ENCODE results near the gene SECISBP2. TPM values are rescaled to one million over a fixed set of nuclear protein-coding genes. Genes with fewer than 3 reads are reported as not detected.
A peak's percentile ranks its signal among the peaks of the same experiment; 100 is the strongest.

Gene SECISBP2
- total and polyA plus RNA-seq, 2 donors (not counting 1 experiment from before 2014, with no cell fraction given), result 56.6 to 124 TPM

DNA sequence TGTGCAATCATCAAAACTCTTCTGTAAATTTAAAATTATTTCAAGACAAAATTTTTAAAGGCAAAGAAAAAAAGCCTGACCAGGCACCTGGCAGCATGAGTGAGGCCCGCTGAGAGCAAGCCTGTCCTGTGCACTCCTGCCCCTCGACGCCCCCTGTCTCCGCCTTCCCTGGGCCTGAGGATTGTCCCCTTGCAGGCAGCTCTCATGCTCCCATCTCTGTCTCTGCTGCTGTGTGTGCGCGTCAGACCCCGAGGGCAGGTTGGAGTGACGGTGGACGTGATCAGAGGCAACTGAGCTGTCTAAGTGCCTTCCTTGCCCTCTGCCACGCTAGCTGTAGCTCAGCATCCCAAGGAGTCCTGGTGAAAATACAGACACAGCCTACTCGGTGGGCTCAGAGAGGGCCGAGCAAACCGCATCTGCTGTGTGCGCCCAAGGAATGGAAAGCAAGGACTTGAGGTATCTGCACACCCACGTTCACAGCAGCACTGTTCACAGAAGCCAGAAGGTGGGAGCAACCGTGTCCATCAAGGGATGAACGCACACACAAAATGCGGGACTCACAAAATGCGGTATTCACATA, 65.5 kb downstream of the SECISBP2 start:
- Histone ChIP-seq H3K9me3 (ENCODE audit: control extremely low read depth in 1 of 3, control insufficient read depth in 2 of 3, insufficient read depth in 1 of 3, low read length in 2 of 3) (no peaks in the 10 kb centered on the region), H3K36me3 (replicated peaks in 1 of 2; ENCODE audit: control extremely low read depth in 1 of 2, control insufficient read depth in 1 of 2, extremely low read depth in 1 of 2, insufficient read depth in 2 of 2, low read length in 1 of 2) (peaks cover 0 to 91% of the 10 kb centered on the region in 2 experiments), H3K4me1 (ENCODE audit: control insufficient read depth in 2 of 2, insufficient read depth in 2 of 2, low read length in 2 of 2) (peaks cover 0 to 31% of the 10 kb centered on the region in 2 donors), H3K4me3 (ENCODE audit: control extremely low read depth in 1 of 5, extremely low read depth in 1 of 5, insufficient read depth in 1 of 5, low read depth in 2 of 5, low read length in 4 of 5) (no peak overlapping the region), H4K20me1 (ENCODE audit: control insufficient read depth, insufficient read depth, low read length, poor library complexity, severe bottlenecking) (peaks cover 5% of the 10 kb centered on the region), H3K9ac (ENCODE audit: low read length) (no peak overlapping the region), H3K4me2 (replicated peaks; ENCODE audit: low read depth, low read length, poor library complexity, severe bottlenecking) (no peak overlapping the region), H2AFZ (ENCODE audit: insufficient read depth, low read depth, low read length, poor library complexity, severe bottlenecking) (no peak overlapping the region), H3K27ac (ENCODE audit: low read length in 2 of 2) (no peak overlapping the region), H3K79me2 (ENCODE audit: control insufficient read depth, insufficient read depth, low read length) (peaks cover 3% of the 10 kb centered on the region), H3K27me3 (replicated peaks in 1 of 4; ENCODE audit: control extremely low read depth in 1 of 4, control insufficient read depth in 3 of 4, insufficient read depth in 4 of 4, low read length in 3 of 4) (no peaks in the 10 kb centered on the region)
- CTCF ChIA-PET, result interaction anchor here (3.1 kb wide), 1 partner anchor 166 kb away, joined by 19 read pairs; no protein-coding TSS in a partner anchor
- Mint-ChIP-seq H3K4me1 (peaks cover 29% of the 10 kb centered on the region), H3K27me3 (no peaks in the 10 kb centered on the region), H3K9me3 (ENCODE audit: insufficient read depth) (no peaks in the 10 kb centered on the region), H3K27ac (no peak overlapping the region), H3K4me3 (no peak overlapping the region)
- no peak for ATAC-seq (ENCODE audit: low read depth)
- intact Hi-C loops (cut with micrococcal nuclease), result no loop called here
- TF ChIP-seq EZH2 (IDR thresholded peaks at IDR 0.05; ENCODE audit: borderline replicate concordance, insufficient read depth, low read depth, low read length, poor library complexity, severe bottlenecking), result no peak
- TF ChIP-seq, protein P1, sequence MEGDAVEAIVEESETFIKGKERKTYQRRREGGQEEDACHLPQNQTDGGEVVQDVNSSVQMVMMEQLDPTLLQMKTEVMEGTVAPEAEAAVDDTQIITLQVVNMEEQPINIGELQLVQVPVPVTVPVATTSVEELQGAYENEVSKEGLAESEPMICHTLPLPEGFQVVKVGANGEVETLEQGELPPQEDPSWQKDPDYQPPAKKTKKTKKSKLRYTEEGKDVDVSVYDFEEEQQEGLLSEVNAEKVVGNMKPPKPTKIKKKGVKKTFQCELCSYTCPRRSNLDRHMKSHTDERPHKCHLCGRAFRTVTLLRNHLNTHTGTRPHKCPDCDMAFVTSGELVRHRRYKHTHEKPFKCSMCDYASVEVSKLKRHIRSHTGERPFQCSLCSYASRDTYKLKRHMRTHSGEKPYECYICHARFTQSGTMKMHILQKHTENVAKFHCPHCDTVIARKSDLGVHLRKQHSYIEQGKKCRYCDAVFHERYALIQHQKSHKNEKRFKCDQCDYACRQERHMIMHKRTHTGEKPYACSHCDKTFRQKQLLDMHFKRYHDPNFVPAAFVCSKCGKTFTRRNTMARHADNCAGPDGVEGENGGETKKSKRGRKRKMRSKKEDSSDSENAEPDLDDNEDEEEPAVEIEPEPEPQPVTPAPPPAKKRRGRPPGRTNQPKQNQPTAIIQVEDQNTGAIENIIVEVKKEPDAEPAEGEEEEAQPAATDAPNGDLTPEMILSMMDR (IDR thresholded peaks at IDR 0.05), result no peak
- WGBS (ENCODE audit: insufficient coverage), result 95% methylated on average over 19 of the region's 19 CpGs
- DNase-seq, result no peak
- POLR2A ChIA-PET, result interaction anchor here (0.6 kb wide), 1 partner anchor 13 kb away, joined by 3 read pairs; no protein-coding TSS in a partner anchor

DNA sequence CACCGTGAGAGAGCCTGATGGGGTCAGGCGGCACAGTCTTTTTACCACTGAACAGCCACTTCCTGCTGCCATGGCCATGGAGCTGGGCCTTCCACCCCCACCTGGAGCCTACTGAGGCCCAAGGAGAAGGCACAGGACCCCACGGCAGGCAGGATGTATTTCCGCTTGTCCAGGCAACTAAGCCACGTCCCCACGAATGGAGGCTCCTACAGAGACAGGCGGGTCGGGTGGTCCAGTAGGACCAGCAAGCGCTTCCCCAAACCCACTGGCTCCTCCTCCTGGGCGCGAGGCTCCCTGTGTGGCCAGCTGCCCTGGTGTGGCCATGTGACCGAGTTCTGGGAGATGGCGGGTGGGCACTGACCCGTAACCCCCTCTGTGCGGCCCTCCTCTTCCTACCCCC, 66.5 kb downstream of the SECISBP2 start:
- no peak for DNase-seq
- Histone ChIP-seq H3K4me1 (ENCODE audit: control insufficient read depth in 2 of 2, insufficient read depth in 2 of 2, low read length in 2 of 2) (peaks cover 0 to 31% of the 10 kb centered on the region in 2 donors), H3K4me3 (ENCODE audit: control extremely low read depth in 1 of 5, extremely low read depth in 1 of 5, insufficient read depth in 1 of 5, low read depth in 2 of 5, low read length in 4 of 5) (no peak overlapping the region), H3K4me2 (replicated peaks; ENCODE audit: low read depth, low read length, poor library complexity, severe bottlenecking) (no peak overlapping the region), H3K27me3 (replicated peaks in 1 of 4; ENCODE audit: control extremely low read depth in 1 of 4, control insufficient read depth in 3 of 4, insufficient read depth in 4 of 4, low read length in 3 of 4) (no peaks in the 10 kb centered on the region), H3K27ac (ENCODE audit: low read length in 2 of 2) (no peak overlapping the region), H2AFZ (ENCODE audit: insufficient read depth, low read depth, low read length, poor library complexity, severe bottlenecking) (no peak overlapping the region), H3K9me3 (ENCODE audit: control extremely low read depth in 1 of 3, control insufficient read depth in 2 of 3, insufficient read depth in 1 of 3, low read length in 2 of 3) (no peaks in the 10 kb centered on the region), H3K36me3 (replicated peaks in 1 of 2; ENCODE audit: control extremely low read depth in 1 of 2, control insufficient read depth in 1 of 2, extremely low read depth in 1 of 2, insufficient read depth in 2 of 2, low read length in 1 of 2) (peaks cover 0 to 92% of the 10 kb centered on the region in 2 experiments), H4K20me1 (ENCODE audit: control insufficient read depth, insufficient read depth, low read length, poor library complexity, severe bottlenecking) (peaks cover 5% of the 10 kb centered on the region), H3K9ac (ENCODE audit: low read length) (no peak overlapping the region), H3K79me2 (ENCODE audit: control insufficient read depth, insufficient read depth, low read length) (peaks cover 3% of the 10 kb centered on the region)
- CTCF ChIA-PET, result interaction anchor here (0.6 kb wide), 1 partner anchor 218 kb away, joined by 3 read pairs; no protein-coding TSS in a partner anchor
- Mint-ChIP-seq H3K27me3 (no peaks in the 10 kb centered on the region), H3K4me3 (no peak overlapping the region), H3K4me1 (peaks cover 29% of the 10 kb centered on the region), H3K9me3 (ENCODE audit: insufficient read depth) (no peaks in the 10 kb centered on the region), H3K27ac (peak overlapping the region; percentile 1)
- ATAC-seq (ENCODE audit: low read depth), result no peak
- POLR2A ChIA-PET, result interaction anchor here (0.6 kb wide), 1 partner anchor 11 kb away, joined by 4 read pairs; no protein-coding TSS in a partner anchor
- 97% methylated on average over 14 of the region's 15 CpGs for WGBS (ENCODE audit: insufficient coverage)
- intact Hi-C loops (cut with micrococcal nuclease), result no loop called here
- TF ChIP-seq, protein P1 (IDR thresholded peaks at IDR 0.05), result no peak
- TF ChIP-seq EZH2 (IDR thresholded peaks at IDR 0.05; ENCODE audit: borderline replicate concordance, insufficient read depth, low read depth, low read length, poor library complexity, severe bottlenecking), result no peak
